NCI-H2227 treated with DMSO at 0.1 percent for 48 hours (cell line): ENCODE results near the gene TNFRSF18.

Experiments
- DNase-seq: peaks from one replicate; lab custom pipeline; 2025; lab: John Stamatoyannopoulos, UW

TNFRSF18 gene

DNA sequence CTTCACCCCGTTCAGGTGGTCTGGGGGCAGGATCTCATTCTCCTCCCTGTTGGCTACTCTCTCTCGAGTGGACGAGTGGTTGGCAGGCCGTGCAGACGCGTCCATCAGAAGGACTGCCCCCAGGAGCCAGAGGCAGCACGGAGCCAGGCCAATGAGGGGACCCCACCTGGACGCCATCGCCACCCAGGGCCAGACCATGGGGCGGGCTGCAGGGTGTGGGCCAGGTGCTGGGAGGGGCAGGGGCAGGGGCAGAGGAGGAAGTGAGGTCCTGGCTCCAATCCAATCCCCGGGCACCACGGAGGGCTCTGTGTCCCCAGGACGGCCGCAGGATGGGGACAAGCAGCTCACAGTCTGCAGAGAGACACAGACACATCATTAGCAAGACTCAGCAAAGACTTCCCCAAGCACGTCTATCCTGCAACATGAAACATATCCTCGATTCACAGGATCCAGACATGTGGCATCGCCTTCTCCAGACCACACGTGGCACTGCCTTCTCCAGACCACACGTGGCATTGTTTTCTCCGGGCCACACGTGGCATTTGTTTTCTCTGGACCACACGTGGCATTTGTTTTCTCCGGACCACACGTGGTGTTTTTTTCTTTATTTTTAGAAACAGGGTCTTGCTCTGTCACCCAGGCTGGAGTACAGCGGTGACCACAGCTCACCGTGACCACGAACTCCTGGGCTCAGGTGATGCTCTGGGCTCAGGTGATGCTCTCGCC, 22.4 kb upstream of the TNFRSF18 start:
- DNase-seq = no peak

DNA sequence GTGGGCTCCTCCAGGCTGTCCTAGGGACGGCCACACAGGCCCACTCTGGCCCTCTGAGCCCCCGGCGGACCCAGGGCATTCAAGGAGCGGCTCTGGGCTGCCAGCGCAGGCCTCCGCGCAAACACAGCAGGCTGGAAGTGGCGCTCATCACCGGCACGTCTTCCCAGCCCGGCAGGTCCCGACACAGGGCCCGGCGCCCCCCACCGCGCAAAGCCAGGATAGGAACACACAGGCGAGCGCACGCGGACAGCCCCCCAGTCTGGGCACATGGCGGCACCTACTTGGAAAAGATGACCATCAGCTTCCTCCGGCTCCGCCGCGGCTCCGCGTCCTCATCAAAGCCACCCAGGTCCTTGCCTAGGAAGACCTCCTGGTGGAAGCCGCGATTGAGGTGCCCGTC, 21.8 kb upstream of the TNFRSF18 start:
- no peak for DNase-seq

DNA sequence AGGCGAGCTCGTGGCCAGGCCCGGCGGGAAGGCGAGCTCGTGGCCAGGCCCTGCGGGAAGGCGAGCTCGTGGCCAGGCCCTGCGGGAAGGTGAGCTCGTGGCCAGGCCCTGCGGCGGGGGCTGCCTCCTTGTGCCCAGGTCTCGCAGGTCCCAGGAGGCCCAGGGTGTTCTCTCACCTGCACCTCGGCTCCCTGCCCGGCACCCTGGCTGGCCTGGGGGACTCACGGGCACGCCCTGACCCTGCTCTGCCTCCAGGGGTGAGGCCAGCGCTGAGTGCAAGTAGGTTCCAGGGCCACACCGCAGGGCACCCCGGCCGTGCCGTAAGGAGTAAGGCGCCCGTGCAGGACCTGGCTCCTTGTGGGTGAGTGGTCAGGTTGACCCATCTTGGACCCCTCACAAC, 21.0 kb upstream of the TNFRSF18 start:
- no peak for DNase-seq

- DNase-seq = no peak
Measured at GRCh38 chr1:1226566-1227362, 20.4 kb upstream of the TNFRSF18 start.

- no peak for DNase-seq
Measured at GRCh38 chr1:1225913-1226312, 19.5 kb upstream of the TNFRSF18 start.

- no peak for DNase-seq
Measured at GRCh38 chr1:1225238-1225845, 18.9 kb upstream of the TNFRSF18 start.

GRCh38 chr1:1223891-1224290, 17.5 kb upstream of the TNFRSF18 start:
- DNase-seq = no peak

GRCh38 chr1:1223321-1223720, 16.9 kb upstream of the TNFRSF18 start:
- no peak for DNase-seq

- no peak for DNase-seq
Measured at GRCh38 chr1:1222575-1223225, 16.3 kb upstream of the TNFRSF18 start.

DNA sequence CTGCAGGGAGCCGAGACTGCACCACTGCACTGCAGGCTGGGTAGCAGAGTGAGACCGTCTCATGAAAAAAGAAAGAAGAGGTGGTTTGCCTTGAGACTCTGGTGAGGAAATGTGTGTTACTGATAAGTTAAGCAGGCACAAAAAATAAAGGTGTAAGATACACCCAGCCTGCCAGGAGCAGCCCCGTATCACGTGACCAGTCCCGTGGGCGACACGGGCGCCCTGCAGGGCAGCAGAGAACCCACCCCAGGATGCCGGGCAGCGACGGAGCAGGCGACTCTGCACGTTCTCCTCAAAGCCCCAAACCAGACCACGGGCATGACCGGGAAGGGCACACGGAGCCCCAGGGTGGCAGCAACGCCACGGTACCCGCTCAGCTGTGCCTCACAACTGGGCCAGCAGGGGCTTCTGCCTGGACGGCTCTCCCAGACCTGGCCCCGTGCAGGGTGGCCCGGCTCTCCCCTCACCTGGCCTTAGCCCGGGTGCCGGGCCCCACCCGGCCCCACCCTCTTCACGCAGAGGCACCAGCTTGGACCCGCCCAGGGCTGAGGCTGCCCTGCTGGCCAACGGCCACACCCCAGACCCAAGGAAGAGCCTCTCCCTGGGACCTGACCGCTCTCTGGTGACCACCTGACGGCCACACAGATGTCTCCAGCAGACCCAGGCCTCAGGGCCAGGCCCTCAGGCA, 15.6 kb upstream of the TNFRSF18 start:
- no peak for DNase-seq

DNA sequence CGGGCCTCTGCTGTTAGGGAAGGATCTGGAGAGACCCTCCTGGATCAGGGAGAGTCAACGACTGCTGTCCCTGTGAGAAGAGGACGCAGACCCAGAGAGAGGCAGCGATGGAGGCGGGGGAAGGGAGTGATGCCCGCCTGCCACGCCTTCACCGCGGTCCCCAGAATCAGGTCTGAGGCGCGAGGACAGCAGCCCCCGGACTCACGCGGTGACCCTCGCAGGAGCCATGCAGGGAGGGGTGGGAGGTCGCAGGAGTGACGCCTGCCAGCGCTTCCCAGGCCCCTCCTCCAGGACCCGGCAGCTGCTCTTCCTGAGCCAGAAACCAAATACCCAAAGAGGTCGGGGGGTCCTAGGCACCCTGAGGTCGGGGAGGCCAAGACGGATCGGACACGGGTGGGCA, 13.8 kb upstream of the TNFRSF18 start:
- DNase-seq = no peak

DNA sequence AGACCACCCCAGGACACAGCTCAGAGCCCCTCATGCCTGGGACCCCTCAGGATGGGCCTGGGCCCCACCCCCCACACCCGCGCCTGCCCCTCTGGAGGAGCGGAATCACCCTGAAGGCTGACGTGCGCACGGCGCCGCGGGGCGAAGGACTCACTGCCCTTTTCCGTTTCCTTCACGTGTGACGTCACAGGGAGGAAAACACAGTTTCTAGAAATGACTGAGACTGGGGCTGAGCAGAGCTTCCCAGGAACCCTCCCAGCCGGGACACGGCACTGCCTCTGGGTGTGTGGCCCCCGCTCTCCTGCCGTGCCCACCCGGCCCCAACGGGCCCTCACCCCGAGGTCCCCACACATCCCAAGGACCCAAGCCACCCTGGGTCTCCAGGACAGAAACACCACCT, 12.9 kb upstream of the TNFRSF18 start:
- DNase-seq = no peak

GRCh38 chr1:1218524-1219200, 12.3 kb upstream of the TNFRSF18 start:
- DNase-seq = no peak

GRCh38 chr1:1217621-1218523, 11.5 kb upstream of the TNFRSF18 start:
- DNase-seq = no peak

GRCh38 chr1:1216770-1217620, 10.6 kb upstream of the TNFRSF18 start:
- no peak for DNase-seq

GRCh38 chr1:1215881-1216605, 9.7 kb upstream of the TNFRSF18 start:
- DNase-seq = no peak

GRCh38 chr1:1215080-1215676, 8.8 kb upstream of the TNFRSF18 start:
- DNase-seq = no peak
